ENCODE measurements around the gene MOB1B. TPM values are rescaled to one million over a fixed set of nuclear protein-coding genes. Genes with fewer than 3 reads are reported as not detected.

The MOB1B gene
- total and polyA plus RNA-seq, 10 of the 15 experiments (the other 5 are each of a cell fraction or from before 2014, with no cell fraction given): 1.9 to 11.4 (median 6.1) TPM

GRCh38 chr4:70948665-70949260, 46.6 kb downstream of the MOB1B start (continued):
- TF ChIP-seq ZNF384 (IDR thresholded peaks at IDR 0.05; ENCODE audit: borderline replicate concordance, low read depth, low read length): no peak
- TF ChIP-seq EED (IDR thresholded peaks at IDR 0.05; ENCODE audit: low read depth): no peak

GRCh38 chr4:70954032-70954431, 51.9 kb downstream of the MOB1B start:
- in situ Hi-C loops (cut with MboI) (no loop called here), intact Hi-C loops (cut with micrococcal nuclease; ENCODE audit: unreplicated experiment) (no loop called here)
- no peaks in the 10 kb centered on the region for H3K36me3 ChIP-seq (ENCODE audit: control insufficient read depth in 2 of 2, insufficient read depth in 2 of 2, low read length in 1 of 2)
- no peak overlapping the region for H3K9ac ChIP-seq (ENCODE audit: control insufficient read depth, insufficient read depth, low read length)
- CTCF ChIA-PET: no interaction called here
- no peak overlapping the region for H2AFZ ChIP-seq (ENCODE audit: control insufficient read depth, low read depth, low read length)
- no peaks in the 10 kb centered on the region for H3K9me3 ChIP-seq (replicated peaks; ENCODE audit: control insufficient read depth, insufficient read depth, low read length)
- ATAC-seq (no peak; the same call in 2 of the 3 replicates), DNase-seq (ENCODE audit: low read depth, low spot score) (no peak), FAIRE-seq (no peak)
- RAD21 ChIA-PET (ENCODE audit: unreplicated experiment): no interaction called here
- POLR2A ChIA-PET: no interaction called here
- no TSS peak for BruUV-seq (replicated peaks)
- 100% methylated on average over 1 of the region's 1 CpG for WGBS (ENCODE audit: insufficient coverage, insufficient replicate concordance, low lambda C conversion rate, missing lambda C conversion rate)
- TF ChIP-seq RUNX3 (IDR thresholded peaks at IDR 0.05; ENCODE audit: low read length): peak; percentile 55; the same call in 1 of the 2 replicates
- no peak for TF ChIP-seq RBBP5 (conservative IDR thresholded peaks at IDR 0.05)
- TF ChIP-seq RELB (IDR thresholded peaks at IDR 0.05; ENCODE audit: low read depth): no peak
- TF ChIP-seq IKZF2 (IDR thresholded peaks at IDR 0.05): 0 out of 4 replicates have a peak, but pooled peaks of 1 of the 2 experiments have one; percentile 26
- no peaks in the 10 kb centered on the region for H3K27me3 ChIP-seq (replicated peaks in 1 of 2; ENCODE audit: control insufficient read depth in 2 of 2, insufficient read depth in 2 of 2, low read length in 1 of 2)
- H3K4me1 ChIP-seq (ENCODE audit: control insufficient read depth, insufficient read depth, low read length): no peaks in the 10 kb centered on the region
- SMC1A ChIA-PET (ENCODE audit: uncharacterized antibody, unreplicated experiment): interaction anchor here (1.4 kb wide), 1 partner anchor 12 kb away, joined by 3 read pairs; no protein-coding TSS in a partner anchor
- no peaks in the 10 kb centered on the region for H4K20me1 ChIP-seq (ENCODE audit: control insufficient read depth, insufficient read depth)
- H3K79me2 ChIP-seq (ENCODE audit: control insufficient read depth, insufficient read depth, low read length): no peaks in the 10 kb centered on the region; the same call in 1 of the 2 replicates
- no peak overlapping the region for H3K27ac ChIP-seq (ENCODE audit: control insufficient read depth, insufficient read depth)
- no peak overlapping the region for H3K4me2 ChIP-seq (ENCODE audit: control insufficient read depth, insufficient read depth)
- no peak overlapping the region for H3K4me3 ChIP-seq
